GM12865 (cell line): Measurements from ENCODE around the gene NFIC.

Experiments used
- DNase-seq: peaks from one replicate; pipeline ENCODE4 v3.0.0; 2010; ENCODE audit warnings: low read depth
- H3K4me3 ChIP-seq: 2 replicates; pipeline ENCODE4 v1.5.1; 2011; ENCODE audit warnings: mild to moderate bottlenecking, low read depth, low read length, control low read depth
- TF ChIP-seq, protein P1 (sequence below): IDR thresholded peaks from 2 replicates; pipeline ENCODE4 v1.5.1; 2011; ENCODE audit warnings: low read length, control low read depth, low read depth, inconsistent platforms; ENCODE audit not compliant: insufficient read depth; ENCODE audit errors: missing control alignments

The NFIC gene

DNA sequence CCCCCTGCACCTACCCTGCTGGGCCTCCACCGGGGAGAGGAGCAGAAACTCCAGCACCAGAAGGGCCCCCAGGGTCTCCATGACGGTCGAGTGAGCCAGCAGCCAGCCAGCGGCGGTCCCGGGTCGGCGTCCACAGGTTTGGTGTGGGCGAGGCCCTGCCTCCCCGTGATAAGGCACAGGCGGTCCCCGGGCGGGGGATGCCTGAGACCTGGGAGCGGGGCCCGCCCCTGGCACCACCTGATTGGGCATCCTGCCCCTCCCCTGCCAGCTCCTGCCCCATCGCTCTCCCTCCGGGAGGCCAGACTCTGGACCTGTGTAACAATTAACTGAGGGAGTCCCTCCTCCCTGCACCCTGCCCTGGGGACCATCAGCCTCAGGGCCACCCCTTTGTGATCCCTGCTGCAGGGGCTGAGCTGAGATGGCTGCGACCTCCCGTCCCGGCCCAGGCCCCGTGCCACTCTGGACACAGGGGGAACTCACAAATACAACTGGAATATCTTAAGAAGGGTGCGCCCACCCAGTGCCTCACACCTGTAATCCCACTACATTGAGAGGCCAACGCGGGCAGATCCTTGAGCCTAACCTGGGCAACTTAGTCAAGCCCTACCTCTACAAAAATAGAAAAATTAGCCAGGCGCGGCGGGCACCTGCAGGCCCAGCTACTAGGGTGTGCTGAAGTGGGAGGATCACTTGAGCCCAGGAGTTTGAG is 114.2 kb downstream of the NFIC start, which contains the start of gene SMIM24:
Gene SMIM24, minus strand, starts transcription at position 143 of the 709 bp plus-strand sequence. Its CDS starts 62 bp downstream, at position 81.
- TF ChIP-seq, protein P1, sequence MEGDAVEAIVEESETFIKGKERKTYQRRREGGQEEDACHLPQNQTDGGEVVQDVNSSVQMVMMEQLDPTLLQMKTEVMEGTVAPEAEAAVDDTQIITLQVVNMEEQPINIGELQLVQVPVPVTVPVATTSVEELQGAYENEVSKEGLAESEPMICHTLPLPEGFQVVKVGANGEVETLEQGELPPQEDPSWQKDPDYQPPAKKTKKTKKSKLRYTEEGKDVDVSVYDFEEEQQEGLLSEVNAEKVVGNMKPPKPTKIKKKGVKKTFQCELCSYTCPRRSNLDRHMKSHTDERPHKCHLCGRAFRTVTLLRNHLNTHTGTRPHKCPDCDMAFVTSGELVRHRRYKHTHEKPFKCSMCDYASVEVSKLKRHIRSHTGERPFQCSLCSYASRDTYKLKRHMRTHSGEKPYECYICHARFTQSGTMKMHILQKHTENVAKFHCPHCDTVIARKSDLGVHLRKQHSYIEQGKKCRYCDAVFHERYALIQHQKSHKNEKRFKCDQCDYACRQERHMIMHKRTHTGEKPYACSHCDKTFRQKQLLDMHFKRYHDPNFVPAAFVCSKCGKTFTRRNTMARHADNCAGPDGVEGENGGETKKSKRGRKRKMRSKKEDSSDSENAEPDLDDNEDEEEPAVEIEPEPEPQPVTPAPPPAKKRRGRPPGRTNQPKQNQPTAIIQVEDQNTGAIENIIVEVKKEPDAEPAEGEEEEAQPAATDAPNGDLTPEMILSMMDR, result no peak
- no peak within 1 kb of the TSS for H3K4me3 ChIP-seq
- no peak for DNase-seq

DNA sequence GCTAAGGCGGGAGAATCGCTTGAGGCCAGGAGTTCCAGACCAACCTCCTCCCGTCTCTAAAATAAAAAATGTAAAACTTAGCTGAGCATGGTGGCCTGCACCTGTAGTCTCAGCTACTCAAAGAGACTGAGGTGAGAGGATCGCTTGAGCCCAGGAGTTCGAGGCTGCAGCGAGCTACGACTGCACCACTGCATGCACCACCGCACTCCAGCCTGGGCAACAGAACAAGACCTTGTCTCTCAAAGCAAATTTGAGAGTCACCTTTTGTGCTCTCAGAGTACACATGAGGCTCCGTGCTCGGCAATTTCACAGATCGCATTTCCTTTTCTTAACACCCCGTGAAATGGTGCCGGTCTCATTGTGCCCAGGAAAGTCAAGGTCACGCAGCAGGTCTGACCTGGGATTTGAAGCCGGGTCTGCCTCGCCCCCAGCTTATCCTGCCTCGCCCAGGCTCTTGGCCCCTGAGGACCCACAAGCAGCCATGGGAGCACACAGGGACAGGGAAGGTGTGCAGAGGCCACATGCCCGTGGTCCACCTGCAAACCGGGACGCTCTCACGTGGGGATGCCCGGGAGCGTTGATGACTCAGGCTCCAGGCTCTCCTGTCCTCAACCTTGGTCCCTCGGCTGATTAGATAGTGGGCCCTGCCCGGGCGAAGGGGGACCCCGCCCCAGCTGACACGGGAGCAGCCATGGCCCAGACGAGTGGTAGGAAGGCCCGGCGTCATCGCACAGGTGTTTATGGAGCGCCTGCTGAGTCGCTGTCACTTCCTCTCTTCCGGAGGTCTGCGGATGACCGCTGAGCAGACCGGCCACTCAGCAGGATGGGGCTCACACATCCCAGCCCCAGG is 115.1 kb downstream of the NFIC start:
- DNase-seq, result no peak
- no peak overlapping the region for H3K4me3 ChIP-seq
- TF ChIP-seq, protein P1, result no peak

DNA sequence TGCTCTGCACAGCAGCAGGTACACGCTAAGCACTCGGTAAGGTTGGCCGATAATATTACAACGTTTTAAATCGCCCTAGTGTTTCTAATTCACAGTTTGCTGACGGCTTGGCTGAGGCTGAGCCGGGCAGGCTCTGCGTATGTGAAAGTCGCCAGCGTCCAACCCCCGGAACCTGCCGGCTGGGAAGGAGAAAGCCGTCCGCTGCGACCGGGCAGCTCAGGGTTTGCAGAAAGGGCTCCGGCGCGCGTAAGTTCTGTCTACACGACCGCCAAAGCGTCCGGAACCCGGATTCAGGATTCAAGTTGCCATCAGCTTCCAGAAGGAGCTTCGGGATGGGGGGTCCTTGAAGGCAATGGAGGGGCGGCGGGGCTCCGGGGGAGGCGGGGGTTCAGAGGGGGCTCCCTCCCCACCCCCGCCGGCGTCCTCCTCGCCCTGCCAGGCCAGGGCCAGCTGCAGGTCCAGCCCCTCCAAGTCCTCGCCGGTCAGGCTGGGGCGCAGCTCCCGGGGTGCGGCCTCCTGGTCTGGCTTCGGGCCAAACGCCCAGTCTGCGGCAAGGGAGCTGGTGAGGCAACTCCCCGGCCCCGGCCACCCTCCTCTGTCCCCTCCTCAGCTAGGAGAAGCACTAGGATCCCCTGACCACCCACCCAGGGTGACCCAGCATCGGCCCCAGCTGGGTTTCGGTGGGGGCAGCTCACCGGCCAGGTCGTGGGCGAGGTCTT is 116.3 kb downstream of the NFIC start:
- TF ChIP-seq, protein P1, result no peak
- no peak for DNase-seq
- no peak overlapping the region for H3K4me3 ChIP-seq

DNA sequence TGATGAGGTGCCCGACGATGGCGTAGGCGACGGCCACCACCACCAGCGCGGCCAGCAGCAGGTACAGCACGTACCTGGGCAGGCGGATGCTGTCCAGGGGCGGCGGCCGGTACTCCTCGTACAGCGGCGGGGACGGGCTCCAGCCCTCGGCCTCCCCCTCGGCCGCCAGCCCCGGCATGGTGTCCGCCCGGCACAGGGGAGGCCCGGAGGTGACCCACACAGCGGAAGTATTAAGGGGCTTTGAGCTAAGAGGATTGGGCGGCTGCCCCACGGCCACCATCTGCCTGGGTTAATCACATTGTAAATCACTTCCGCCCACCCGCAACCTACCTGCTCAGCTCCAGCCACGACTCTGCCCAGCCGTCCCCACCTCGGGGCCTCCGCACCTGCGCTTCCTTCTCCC is 116.8 kb downstream of the NFIC start, which contains the start of gene SMIM44:
Gene SMIM44, minus strand, starts transcription at position 216 of the 403 bp plus-strand sequence. Its CDS starts 38 bp downstream, at position 178.
- DNase-seq, result no peak
- no peak within 1 kb of the TSS for H3K4me3 ChIP-seq
- TF ChIP-seq, protein P1, result no peak

DNA sequence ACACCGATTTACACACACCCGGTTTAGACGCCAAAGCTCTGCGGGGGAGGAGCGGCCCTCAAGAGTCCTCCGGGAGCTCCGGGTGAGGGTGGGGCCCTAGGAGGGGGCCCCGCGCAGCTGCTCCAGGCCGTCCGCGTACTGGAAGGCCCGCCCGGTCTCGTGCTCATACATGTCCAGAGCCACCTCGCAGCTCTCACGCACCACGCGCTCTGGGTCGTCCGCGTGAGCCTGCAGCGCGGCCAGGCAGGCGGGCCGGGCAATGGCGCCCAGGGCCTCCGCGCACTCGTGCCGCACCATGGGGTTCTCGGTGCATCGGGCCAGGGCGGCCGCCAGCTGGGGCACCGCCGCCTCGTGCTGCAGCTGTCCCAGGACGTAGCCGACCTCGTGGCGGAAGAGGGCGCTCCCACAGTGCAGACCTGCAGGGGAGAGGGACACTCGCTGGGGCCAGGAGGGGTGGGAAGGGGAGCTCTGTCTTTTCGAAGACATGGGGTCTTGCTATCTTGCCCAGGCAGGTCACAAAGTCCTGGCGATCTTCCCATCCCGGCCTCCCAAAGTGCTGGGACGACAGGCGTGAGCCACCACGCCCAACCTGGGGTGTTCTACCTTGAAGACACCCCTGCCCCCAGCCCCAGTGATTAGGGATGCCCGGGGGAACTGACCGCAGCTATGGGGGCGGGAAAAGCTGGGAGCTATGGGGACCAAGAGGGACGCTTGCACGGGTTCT is 125.2 kb downstream of the NFIC start:
- TF ChIP-seq, protein P1, result no peak
- DNase-seq, result no peak
- no peak overlapping the region for H3K4me3 ChIP-seq
